ENCODE data around the gene TEDC2.

TEDC2 gene

GRCh38 chr16:2464333-2464732 lies 4.4 kb downstream of the TEDC2 start:
- TF ChIP-seq, protein P1, sequence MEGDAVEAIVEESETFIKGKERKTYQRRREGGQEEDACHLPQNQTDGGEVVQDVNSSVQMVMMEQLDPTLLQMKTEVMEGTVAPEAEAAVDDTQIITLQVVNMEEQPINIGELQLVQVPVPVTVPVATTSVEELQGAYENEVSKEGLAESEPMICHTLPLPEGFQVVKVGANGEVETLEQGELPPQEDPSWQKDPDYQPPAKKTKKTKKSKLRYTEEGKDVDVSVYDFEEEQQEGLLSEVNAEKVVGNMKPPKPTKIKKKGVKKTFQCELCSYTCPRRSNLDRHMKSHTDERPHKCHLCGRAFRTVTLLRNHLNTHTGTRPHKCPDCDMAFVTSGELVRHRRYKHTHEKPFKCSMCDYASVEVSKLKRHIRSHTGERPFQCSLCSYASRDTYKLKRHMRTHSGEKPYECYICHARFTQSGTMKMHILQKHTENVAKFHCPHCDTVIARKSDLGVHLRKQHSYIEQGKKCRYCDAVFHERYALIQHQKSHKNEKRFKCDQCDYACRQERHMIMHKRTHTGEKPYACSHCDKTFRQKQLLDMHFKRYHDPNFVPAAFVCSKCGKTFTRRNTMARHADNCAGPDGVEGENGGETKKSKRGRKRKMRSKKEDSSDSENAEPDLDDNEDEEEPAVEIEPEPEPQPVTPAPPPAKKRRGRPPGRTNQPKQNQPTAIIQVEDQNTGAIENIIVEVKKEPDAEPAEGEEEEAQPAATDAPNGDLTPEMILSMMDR (IDR thresholded peaks at IDR 0.05), result no peak

DNA sequence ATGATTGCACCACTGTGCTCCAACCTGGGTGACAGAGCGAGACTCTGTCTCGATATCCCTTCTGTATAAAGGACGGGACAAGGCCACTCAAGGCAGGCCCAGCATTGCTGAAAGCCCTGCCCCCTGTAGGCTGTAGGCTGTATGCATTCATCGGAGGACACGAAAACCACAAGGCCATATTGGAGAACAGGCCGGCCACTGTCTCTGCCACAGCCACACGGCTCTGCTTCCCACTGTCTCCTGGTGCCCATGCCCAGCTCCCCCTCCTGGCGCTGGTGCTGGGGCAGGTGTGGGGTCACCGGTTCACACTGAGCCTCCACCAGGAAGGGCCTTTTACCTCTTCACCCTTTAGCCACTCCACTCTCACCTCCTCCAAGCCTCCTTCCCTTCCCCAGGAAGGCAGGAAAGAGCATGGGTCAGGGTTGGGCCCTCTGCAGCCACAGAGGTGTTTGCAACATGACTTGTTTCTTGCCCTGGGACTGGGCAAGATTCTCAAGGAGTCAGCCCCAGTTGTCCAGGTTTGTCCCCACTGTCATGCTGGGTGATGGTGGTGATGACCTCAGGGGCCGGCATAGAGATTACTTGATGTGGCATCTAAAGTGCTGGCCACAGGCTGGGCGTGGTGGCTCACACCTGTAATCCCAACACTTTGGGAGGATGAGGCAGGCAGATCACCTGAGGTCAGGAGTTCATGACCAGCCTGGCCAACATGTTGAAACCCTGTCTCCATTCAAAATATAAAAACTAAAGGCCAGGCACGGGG lies 5.9 kb downstream of the TEDC2 start:
- TF ChIP-seq, protein P1 (IDR thresholded peaks at IDR 0.05), result peak; percentile 24; the same call in 1 of the 2 replicates

DNA sequence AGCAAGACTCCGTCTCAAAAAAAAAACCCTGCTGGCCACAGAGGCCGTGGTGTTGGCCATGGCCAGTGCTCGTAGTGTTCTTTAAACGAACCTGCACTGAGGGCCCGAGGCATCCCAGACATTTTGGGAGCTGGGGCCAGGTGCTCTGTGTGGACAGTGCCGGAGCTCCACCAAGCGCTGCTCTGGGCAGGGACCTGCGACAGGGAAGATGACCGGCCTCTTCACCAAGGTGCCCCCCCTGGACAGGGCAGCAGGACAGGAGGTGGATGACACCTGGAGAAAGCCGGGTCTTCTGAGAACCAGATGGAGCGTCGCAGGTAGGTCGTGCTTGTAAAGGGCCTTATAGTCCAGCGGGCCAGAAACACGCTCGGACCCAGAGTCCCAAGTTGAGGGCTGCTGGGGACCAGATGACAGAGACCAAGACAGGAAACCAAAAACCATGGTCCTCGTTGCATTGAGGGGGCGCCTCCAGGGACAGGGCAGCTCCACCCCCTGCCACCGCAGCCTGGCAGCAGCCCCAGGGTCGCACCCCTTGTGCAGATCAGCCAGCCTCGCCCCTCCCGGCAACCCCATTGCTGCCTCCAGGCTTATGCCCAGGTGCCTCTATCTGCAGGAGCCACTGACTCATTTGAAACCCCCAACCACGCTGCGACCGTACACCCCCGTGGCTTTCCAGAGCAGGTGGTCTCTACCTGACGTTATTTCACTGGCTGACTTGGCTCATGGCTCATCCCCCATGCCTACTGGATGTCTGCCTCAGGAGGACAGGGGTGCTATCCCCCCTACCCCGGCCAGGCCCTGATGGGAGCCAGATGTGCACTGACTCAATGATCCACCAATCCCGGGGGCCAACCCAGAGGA lies 7.0 kb downstream of the TEDC2 start:
- TF ChIP-seq, protein P1 (IDR thresholded peaks at IDR 0.05), result no peak

- TF ChIP-seq, protein P1 (IDR thresholded peaks at IDR 0.05), result no peak
These were observed 7.8 kb downstream of the TEDC2 start for GRCh38 chr16:2467528-2468232.

- TF ChIP-seq, protein P1 (IDR thresholded peaks at IDR 0.05), result no peak
These were observed 8.4 kb downstream of the TEDC2 start for GRCh38 chr16:2468233-2468724.

GRCh38 chr16:2468725-2469398 lies 9.0 kb downstream of the TEDC2 start:
- TF ChIP-seq, protein P1 (IDR thresholded peaks at IDR 0.05), result no peak

Measured in LNCAP (cell line).